D721Med (cell line): ENCODE data around the gene PRKCSH.
"Not testable (repeated sequence)": the region's sequence is repeated elsewhere in the genome, so short reads cannot be mapped to it uniquely, and the experiment has no call there.

ENCODE experiments used
- DNase-seq: peaks from one replicate; pipeline ENCODE4 v3.0.0; 2011; ENCODE audit warnings: low spot score; ENCODE audit not compliant: insufficient read length
- FAIRE-seq: peaks from 2 replicates; lab custom pipeline; 2011; peaks lifted over from hg19 to GRCh38; lab: Jason Lieb, UNC
- TF ChIP-seq, protein P1 (sequence below): IDR thresholded peaks from 2 replicates; pipeline ENCODE4 v1.5.1; 2012; ENCODE audit warnings: mild to moderate bottlenecking, control low read depth; ENCODE audit not compliant: insufficient read depth; ENCODE audit errors: missing control alignments

The PRKCSH gene

GRCh38 chr19:11399667-11400066 lies 35.8 kb upstream of the PRKCSH start:
- no peak for FAIRE-seq
- DNase-seq = peak; percentile 10
- TF ChIP-seq, protein P1, sequence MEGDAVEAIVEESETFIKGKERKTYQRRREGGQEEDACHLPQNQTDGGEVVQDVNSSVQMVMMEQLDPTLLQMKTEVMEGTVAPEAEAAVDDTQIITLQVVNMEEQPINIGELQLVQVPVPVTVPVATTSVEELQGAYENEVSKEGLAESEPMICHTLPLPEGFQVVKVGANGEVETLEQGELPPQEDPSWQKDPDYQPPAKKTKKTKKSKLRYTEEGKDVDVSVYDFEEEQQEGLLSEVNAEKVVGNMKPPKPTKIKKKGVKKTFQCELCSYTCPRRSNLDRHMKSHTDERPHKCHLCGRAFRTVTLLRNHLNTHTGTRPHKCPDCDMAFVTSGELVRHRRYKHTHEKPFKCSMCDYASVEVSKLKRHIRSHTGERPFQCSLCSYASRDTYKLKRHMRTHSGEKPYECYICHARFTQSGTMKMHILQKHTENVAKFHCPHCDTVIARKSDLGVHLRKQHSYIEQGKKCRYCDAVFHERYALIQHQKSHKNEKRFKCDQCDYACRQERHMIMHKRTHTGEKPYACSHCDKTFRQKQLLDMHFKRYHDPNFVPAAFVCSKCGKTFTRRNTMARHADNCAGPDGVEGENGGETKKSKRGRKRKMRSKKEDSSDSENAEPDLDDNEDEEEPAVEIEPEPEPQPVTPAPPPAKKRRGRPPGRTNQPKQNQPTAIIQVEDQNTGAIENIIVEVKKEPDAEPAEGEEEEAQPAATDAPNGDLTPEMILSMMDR = no peak

- FAIRE-seq (no peak), DNase-seq (peak; percentile 10)
- TF ChIP-seq, protein P1 = no peak
Measured at GRCh38 chr19:11400798-11401197, 34.6 kb upstream of the PRKCSH start.

DNA sequence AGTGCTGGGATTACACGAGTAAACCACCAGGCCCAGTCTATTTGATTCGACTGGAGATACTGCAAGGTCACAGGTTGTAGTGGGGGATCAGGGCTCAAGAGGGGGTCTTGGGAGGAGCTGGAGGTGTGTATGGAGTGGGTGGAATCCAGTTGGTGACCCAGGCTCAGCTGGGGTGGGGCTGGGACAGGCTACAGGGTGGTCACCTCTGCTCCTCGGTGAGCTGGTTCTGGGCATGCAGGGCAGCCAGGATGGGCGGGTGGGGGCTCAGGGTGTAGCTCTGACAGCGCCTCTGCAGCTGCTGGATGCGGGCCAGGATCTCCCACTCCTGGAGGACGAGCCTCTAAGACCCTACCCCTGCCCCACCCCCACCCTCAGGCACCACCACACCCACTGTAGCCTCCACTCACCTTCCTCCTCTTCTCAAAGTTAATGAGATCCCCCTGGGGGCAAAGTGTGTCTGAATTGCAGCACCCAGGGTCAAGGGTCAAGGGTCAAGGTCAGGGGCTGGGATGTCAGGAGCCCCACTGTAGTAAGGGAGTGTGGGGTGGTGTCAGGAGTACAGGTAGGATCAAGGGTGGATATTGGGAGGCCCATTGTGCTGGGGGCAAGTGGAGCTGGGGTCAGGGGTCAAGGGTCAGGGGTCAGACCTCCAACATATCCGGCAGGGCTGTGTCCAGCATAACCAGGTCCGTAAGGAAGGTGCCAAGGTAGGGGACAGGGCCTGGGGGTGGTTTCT lies 33.5 kb upstream of the PRKCSH start:
- DNase-seq (no peak), FAIRE-seq (no peak)
- TF ChIP-seq, protein P1 = no peak

- TF ChIP-seq, protein P1 = no peak
- FAIRE-seq = no peak
- peak; percentile 22 for DNase-seq
Measured at GRCh38 chr19:11404588-11405222, 30.7 kb upstream of the PRKCSH start.

DNA sequence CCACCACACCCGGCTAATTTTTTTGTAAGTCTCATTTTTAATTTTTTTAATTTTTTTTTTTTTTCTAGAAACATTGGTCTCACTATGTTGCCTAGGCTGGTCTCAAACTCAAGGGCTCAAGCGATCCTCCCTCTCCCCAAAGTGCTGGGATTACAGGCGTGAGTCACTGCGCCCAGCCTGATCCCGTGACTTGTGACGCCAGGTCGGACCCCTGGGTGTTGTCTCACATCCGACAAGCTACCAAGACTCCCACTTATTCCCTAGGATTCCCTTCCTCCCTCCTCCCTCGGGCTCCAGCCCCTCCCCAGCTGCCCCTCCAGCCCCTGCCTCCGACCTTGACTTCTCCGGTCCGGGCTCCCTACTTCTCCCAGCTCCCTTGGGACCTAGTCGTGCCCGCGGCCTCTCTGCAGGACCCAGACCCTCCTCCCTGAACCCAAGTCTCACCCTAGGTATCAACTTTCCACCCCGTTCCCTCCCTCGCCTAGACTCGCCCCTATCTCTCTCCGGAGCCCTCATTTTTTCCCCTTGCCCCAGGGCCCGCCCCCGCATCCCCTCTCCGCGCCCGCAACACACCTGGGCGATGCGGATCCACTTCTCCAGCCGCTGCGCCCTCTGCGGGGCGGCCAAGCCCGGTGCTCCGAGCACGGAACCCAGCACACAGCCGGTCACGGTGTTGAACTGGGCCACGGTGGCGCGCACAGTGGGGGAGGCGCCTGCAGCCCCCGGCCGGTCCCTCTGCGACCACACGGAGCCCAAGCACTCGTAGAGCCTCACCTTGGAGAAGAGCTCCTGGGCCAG lies 29.4 kb upstream of the PRKCSH start:
- DNase-seq (peak; percentile 27), FAIRE-seq (no peak)
- TF ChIP-seq, protein P1 = peak; percentile 15

DNA sequence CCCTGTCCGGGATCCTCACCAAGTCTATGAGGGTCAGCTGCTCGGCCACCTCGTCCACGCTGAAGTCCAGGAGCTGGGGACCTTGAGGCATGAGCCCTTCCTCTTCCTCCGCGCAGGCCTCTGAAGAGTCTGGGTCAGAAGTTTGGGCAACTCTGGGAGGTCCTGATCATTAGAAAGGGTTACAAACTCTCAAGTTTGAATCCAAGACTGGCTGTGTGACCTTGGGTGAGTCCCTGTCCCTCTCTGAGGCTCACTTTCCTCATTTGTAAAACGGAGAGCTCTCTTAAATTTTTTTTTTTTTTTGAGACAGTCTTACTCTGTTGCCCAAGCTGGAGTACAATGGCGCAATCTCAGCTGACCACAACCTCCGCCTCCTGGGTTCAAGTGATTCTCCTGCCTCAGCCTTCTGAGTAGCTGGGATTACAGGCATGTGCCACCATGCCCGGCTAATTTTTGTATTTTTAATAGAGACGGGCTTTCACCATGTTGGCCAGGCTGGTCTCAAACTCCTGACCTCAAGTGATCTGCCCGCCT lies 28.7 kb upstream of the PRKCSH start:
- not testable (repeated sequence) for FAIRE-seq, DNase-seq

GRCh38 chr19:11408591-11408990 lies 26.8 kb upstream of the PRKCSH start:
- DNase-seq (no peak), FAIRE-seq (no peak)
- TF ChIP-seq, protein P1 = no peak
